Pons (tissue), 1 donor: ENCODE measurements around the gene RASA4.
A peak's percentile ranks its signal among the peaks of the same experiment; 100 is the strongest.
"Not testable (repeated sequence)": the region's sequence is repeated elsewhere in the genome, so short reads cannot be mapped to it uniquely, and the experiment has no call there.

ENCODE experiments used
- DNase-seq: peaks from one replicate; pipeline ENCODE4 v3.0.0-alpha.2; 2016; ENCODE audit warnings: low spot score

The RASA4 gene

DNA sequence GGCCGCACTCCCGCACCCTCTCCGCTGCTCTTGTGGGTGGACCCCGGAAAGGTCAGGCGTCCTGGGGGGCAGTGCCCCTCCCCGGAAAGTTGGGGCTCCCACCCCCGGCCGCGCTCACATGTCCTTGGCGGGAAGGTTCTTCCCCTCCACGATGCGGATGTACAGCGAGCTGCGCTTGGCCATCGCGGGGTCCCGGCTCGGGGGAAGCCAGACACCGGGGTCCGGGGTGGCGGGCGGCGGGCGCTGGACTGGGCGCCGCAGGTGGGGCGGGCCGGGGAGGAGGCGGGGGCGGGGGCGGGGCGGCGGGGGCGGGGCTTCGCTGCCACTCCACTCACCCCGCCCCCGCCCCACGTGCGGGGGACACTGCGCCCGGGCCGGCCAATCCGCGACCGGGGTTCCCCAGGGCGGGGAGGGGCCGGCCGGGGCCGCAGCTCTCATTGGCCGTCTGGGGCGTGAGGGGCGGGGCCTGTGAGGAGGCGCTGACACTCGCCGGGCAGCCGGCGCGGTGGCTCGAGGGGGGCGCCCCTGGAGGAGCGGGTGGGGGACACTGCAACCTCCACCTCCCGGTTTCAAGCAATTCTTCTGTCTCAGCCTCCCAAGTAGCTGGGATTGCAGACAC lies at the start of gene RASA4:
RASA4 (minus strand) TSS at position 250 of the 619 bp plus-strand sequence; CDS start at position 183, 67 bp downstream.
- DNase-seq = peak; percentile 4

DNA sequence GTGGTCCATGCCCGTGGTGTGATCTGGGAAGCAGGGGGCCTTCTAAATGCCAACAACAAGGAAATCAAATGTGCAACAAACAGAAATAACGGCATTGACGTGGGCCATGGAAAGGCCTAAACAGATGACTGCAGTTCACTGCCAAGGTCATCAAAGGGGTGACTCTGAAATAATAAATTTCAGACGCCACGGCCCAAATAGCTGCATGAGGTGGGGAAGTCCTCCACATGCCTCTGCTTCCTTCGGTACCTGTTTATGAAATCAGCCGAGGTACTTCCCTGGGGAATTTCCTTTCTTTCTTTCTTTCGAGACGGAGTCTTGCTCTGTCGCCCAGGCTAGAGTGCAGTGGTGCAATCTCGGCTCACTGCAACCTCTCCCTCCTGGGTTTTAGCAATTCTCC lies 48.2 kb upstream of the RASA4 start:
- DNase-seq = not testable (repeated sequence)

DNA sequence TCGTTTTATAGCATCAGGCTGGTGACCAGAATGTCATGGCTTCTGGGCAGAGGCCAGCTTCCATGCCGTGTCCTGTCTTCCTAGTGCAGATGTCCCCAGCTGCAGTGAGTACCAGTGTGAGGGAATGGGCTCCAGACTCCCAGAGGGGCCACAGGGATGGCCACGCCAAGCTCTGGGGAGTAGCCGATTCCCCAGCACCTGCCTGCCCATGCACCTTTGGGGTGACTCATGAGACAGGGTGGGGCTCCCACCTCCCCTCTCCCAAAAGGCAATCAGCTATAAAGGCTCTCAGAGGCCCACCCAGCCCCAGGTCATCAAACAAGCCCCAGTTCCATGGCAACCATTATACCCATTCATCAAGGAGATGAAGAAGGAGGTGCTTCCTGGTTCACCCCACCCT lies 33.4 kb upstream of the RASA4 start, which contains the start of gene SPDYE2B:
SPDYE2B (plus strand) TSS at position 396 of the 400 bp plus-strand sequence. CDS start 2,030 bp downstream, outside the sequence.
- not testable (repeated sequence) for DNase-seq

DNA sequence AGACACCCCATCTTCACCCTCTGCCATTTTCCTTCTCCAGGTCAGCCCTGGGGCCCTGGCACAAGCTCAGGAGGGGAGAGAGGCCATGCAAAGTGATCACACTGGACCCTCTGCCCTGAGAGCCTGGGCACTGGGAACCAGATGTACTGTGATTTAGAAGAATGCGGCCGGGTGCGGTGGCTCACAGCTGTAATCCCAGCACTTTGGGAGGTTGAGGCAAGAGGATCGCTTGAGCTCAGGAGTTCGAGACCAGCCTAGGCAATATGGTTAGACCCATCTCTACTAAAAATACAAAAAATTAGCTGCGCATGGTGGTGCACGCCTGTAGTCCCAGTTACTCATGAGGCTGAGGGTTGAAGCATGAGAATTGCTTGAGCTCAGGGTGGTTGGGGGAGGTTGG lies 31.3 kb upstream of the RASA4 start:
- DNase-seq = not testable (repeated sequence)

DNA sequence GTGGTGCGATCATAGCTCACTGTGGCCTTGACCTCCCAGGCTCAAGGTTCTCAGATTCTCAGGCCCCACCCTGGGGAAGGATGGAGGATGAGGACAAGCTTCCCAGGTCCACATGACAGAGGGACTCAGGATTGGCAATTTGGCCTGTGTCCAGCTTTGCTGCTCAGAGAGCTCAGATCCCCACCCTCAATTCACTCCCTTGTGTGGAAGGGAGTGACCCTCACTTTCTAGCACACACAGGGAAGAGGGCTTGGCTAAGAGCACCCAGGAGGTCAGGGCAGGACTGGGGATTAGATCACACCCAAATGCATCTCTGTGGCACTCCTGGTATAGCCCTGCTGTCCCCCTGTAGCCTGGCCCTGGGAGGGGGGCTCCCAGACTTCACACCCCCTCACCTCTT lies 26.8 kb upstream of the RASA4 start:
- DNase-seq = not testable (repeated sequence)

DNA sequence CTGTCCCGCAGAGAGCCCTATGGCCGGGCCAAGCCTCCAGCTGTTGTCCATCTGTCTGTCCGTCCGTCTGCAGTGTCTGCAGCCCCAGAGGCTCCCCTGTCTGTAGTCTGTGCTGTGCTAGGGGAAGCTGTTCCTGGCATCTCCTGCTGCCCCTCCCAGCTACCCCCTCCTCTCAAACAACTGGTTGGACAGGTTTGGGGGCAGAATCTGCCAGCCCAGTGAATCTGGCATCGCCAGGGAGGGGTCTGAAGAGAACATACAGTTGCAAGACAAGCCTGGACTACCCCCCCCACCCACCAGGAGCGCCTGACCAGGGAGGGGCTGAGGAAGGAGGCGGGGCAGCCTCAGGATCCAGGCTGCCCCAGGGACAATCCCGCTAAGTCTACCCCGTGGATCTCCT lies 26.1 kb upstream of the RASA4 start, which contains the start of gene UPK3BL1:
UPK3BL1 (minus strand) TSS at position 101 of the 400 bp plus-strand sequence; CDS start at position 51, 50 bp downstream.
- DNase-seq = not testable (repeated sequence)

DNA sequence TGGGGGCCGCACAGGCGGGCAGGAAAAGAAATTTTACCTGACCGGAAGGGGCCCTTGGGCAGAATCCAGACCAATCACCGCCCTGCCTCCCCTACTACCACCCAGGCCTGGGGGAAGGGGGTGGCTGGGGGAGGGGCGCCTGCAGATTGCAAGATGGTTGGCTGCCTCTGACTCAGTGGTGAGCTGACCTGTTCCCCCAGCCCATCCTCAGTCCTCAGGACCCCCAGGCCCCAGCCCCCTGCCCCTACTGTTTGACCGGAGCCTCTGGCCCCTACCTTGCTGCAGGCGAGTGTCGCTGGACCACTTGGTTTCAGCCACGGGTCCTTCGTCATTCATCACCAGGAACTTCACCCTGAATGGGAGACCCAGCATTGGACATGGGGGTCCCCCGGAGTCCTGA lies 22.3 kb upstream of the RASA4 start:
- not testable (repeated sequence) for DNase-seq

DNA sequence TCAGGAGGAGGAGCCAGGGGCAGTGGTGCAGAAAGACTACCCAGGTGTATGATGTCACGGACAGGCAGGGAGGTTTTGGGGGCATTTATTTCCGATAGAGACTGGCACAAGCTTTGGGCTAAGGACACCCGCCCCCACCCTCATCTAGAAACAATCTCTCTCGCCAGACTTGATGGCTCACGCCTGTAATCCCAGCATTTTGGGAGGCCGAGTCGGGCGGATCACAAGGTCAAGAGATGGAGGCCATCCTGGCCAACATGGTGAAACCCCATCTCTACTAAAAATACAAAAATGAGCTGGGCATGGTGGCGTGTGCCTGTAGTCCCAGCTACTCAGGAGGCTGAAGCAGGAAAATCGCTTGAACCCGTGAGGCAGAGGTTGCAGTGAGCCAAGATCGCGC lies 20.4 kb upstream of the RASA4 start:
- DNase-seq = not testable (repeated sequence)

DNA sequence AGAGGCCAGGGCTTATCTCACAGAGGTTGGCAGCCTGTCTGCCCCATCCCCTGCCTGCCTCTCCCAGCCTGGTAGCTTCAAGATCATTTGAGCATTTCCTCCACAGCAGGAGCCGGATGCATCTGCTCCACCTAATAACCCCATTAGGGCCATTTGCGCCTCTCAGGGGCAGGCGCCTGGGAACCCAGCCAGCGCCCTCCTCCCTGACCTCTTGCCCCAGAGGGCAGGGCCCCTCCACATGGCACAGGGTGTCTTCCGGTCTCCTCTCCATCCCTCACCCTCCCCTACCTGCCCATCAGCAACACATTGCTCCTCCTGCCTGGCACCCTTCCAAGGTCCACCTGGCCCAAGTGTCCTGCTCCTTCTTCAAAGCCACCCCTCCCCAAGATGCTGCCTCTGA lies 18.8 kb upstream of the RASA4 start:
- not testable (repeated sequence) for DNase-seq

DNA sequence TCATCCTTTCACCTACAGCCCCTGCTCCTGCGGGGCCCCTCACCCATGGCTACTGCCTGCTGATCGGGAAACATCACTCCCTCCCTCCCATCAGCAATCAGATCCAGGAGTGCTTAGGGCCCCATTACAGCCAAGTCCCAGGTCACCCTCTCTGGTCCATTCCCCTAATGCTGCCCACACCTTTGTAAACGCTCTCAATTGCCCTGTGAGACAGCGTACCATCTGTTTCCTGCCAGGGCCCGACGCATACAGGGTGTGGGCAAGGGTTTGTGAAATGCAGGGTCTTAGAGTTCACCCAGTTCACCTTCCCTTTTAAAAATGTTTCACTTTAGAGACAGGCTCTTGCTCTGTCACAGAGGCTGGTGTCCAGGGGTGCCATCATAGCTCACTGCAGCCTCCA lies 17.7 kb upstream of the RASA4 start:
- not testable (repeated sequence) for DNase-seq

DNA sequence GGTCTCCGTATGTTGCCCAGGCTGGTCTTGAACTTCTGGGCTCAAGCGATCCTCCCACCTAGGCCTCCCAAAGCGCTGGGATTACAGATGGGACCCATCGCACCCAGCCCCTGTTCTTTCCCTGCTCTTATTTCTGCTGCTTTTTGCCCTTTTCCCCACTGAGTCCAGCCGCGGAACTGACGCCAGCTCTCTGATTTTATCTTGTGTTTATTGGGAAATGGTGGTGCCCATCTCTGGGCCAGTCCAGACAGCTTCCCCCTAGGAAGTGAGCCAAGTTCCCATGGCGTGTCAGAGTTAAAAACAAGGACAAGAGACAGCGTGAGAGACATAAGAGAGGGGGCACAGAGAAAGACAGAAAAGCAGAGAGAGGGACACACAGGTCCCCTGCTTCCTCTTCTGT lies 14.1 kb upstream of the RASA4 start:
- not testable (repeated sequence) for DNase-seq

DNA sequence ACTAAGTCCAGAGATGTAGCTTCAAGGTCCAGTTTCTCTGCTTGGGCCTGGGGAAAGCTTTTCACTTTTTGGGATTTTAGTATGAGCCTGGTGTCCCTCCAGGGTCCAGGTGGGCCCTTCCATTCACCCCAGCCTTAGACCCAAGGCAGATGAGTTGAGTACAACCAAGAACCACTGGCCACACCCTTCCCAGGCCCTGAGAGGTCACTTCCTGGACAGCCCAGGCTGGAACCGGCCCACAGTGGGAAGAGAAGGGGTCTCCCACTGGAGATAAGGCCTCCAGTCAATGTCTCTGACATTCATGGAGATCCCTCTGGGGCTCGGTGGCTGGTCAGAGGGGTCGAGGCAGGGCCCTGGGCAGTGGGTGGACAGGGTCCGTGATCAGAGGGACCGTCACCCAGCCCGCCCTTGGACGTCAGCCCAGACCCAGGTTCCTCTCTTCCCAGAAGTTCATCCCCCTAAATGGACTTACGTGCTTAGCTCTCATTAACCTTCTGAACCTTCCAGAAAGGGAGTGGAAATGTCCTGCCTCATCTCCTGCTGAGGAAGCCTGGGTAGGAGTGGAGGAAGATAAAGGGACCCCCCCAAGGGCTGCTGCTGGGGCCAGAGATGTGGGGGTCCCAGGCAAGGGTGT lies 10.8 kb upstream of the RASA4 start:
- not testable (repeated sequence) for DNase-seq

DNA sequence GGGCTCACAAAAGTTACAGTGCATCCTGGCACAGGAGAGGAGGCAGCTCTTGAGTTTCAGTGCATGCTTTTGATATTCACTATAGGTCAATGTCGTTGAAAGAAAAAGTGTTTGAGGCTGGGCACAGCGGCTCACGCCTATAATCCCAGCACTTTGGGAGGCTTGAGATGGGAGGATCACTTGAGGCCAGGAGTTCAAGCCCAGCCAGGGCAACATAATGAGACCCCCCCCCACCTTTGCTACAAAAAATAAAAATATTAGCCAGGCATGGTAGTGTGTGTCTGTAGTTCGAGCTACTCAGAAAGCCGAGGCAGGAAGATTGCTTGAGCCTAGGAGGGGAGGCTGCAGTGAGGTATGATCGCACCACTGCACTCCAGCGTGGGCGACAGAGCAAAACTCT lies 1.6 kb upstream of the RASA4 start:
- not testable (repeated sequence) for DNase-seq

DNA sequence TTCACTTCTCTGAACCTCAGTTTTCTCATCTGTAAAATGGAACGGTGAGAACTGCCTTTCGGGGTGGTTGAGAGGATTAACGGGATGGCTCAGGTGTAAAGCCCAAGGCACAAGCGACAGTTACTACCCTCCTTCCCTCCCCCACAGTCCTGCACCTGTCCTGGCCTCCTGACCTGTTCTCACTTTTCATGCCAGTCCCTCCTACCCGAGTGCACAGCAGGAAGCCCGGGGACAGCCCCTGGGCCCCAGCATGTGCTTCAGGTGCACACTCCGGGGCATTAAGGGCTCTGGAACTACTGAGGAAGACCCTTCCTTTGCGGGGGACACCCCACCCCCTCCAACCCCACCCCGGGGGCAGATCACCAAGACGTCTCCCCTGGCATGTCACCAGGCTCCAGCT lies 626 bp downstream of the RASA4 start:
- not testable (repeated sequence) for DNase-seq

DNA sequence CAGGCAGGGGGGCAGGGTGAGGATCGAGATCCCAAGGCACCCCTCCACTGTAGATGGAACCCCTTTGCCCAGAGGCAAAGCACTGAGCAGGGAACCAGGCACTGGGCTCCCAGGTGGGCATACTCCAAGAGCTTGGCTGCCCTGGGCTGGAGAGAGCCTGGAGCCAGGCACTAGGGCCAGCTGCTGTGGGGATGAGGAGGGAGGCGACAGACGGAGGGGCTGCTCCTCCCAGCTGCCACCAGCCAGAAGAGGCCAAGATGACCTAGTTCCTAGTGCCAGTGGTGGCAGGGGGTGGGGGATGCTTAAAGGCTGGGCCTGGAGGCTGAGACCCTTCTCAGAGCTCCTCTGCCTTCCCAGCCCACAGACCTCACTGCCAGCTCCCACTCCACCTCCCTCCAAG lies 1.7 kb downstream of the RASA4 start:
- not testable (repeated sequence) for DNase-seq

DNA sequence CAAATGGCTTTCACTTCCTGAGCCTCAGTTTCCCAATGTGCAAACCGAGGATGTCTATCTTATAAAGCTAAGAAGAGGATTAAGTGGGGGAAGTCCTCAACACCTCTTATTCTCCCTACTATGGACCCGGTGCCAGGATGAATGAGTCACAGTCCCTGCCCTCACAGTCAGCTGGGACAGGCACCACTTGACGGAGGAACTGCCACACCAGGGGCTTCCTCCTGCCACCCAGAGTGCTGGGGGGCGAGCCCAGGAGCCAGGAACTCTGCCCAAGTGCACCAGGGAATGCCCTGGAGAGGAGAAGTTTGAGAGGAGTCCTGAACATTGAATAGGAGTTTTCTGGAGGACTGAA lies 2.2 kb downstream of the RASA4 start:
- DNase-seq = not testable (repeated sequence)

DNA sequence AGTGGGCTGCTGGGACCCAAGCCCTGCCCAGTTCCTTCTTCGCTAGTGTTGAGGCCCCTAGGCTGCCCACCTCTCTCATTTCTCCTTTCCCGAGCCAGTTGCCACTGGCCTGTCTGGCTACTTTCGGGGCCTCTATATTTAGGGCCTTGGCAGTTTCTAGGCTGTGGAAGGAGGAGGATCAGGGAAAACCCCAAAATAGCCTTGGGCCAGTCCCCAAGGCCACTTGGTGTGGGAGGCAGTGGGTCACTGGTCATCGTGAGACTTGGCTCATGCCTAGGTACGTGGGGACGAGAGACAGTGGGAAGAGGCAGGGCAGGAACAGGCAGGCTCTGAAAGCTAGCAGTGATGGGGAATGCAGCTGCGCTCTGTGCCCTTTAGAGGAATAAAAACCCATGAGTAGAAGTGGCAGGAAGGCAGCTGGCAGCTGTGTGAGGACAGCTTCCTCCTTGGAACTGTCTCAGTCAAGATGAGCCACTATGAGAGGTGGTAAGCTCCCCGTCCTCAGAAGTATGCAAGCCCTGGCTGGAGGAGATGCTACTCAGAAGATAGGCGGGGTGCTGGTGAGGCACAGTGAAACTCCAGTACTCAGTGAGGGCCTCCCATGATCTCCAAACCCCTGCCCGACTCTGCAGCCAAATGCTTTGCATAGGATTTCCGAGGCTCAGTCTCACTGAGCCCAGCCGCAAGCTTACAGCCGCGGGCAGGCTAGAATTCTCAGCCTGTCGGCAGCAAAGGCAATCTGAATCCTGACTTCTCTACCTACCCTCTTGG lies 2.8 kb downstream of the RASA4 start:
- DNase-seq = not testable (repeated sequence)

DNA sequence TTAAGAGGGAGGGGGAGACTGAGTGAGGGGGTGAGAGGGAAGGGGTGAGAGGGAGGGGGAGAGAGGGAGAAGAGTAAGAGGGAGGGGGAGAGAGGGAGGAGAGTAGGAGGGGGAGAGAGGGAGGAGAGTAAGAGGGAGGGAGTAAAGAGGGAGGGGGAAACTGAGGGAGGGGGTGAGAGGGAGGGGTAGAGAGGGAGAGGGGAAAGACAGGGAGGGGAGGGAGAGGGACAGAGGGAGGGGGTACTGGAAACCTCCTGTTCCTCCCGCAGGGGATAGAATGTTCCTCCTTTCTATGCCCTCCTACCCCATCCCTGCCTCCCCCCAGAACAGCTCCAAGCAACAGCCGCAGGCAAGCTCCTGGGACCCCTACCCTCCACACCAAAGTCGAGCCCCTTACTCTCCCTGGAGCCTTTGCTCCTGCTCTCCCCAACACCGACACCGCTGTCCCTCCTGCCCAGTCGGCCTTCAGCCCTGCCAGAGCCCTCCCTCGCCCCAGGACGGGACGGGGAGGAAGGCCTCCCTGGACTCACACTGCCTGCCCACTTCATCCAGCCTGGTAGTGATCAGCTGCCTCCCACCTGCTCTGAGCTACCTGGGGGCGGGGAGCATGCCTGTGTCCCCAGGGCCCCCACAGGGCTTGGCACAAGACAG lies 4.8 kb downstream of the RASA4 start:
- peak; percentile 4 for DNase-seq

DNA sequence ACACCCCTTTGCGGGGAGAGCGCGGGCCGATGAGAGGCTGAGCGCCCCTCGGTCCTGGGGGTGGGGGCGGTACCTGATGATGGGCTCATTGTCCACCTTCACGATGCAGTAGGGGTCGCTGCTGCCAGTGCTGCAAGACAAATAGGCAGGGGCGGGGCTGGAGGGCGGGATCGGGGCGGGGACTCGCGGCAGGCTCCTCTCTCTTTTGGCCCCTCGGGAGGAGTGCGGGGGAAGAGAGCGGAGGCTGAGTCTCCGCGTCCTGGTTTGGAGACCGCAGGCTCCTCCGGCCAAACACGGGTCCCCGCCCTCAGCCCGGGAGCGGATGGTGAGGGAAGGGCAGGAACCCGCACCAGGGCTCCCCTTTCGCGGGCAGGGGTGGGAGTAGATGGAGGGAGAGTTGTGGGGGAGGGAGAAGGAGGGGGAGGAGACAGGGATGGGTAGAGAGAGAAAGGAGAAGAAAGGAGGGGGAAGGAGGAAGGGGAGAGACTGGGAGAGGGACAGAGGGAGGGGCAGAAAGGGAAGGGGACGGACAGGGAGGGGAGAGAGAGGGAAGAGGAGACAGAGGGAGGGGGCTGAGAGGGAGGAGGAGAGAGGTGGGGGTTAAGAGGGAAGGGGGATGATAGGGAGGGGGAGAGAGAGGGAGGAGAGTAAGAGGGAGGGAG lies 5.4 kb downstream of the RASA4 start:
- not testable (repeated sequence) for DNase-seq

DNA sequence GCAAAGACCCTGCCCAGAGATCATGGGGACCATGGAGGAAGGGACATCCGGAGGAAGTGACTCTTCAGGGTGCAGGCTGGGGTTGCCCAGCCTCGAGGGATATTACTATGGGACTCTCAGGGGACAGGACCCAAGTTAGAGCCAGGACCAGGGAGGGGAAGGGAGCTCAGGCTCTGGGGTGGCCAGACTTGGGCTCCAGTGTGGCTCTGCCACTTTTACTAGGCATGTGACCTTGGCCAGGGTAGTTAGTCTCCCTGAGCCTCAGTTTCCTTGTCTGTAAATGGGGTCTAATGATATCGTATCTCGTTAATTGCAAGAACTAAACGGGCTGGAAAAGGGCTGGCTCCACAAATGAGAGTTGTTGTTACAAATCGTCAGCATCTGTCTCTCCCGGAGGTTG lies 6.1 kb downstream of the RASA4 start:
- not testable (repeated sequence) for DNase-seq

DNA sequence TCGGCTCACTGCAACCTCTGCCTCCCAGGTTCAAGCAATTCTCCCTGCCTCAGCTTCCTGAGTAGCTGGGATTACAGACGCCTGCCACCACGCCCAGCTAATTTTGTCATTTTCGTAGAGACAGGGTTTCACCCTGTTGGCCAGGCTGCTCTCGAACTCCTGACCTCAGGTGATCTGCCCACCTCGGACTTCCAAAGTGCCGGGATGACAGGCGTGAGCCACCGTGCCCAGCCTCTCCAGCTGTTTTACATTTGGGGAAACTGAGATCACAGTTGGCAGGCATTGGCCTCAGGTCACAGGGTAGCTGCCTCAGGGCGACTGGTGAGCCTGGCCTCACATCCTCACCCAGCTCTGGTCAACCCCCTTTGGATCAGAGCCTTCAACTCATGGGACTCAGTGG lies 6.8 kb downstream of the RASA4 start:
- DNase-seq = not testable (repeated sequence)

DNA sequence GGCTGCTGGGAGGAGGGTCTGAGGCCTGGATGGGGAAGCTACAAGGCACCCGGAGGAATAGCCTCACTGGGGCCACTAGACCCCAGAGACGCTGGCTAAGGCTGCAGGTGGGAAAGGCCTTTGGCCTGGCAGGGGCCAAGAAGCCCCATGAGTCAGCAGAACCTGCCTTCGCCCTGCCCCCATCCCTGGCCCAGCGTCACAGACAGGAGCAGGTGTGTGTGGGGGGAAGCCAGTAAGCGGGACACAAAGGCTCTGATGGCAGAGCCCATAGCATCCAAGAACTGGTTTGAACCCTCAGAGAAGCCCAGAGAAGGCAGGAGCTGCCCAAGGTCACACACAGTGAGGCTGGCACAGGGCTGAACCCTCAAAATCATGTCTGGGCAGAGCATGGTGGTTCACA lies 9.7 kb downstream of the RASA4 start:
- DNase-seq = not testable (repeated sequence)
